HepG2 (cell line): ENCODE results near the gene REM2. TPM values are rescaled to one million over a fixed set of nuclear protein-coding genes. Genes with fewer than 3 reads are reported as not detected.

Experiments used
- AGO1 ChIP-seq: fragments of 200-400 bp; formaldehyde crosslinking; IDR thresholded peaks from 2 replicates; pipeline ENCODE4 v1.6.1; 2017; ENCODE audit warnings: mild to moderate bottlenecking, low read depth, low read length, moderate library complexity; ENCODE audit not compliant: poor library complexity, severe bottlenecking
- CREM ChIP-seq, 2 experiments: sonication (generic) in 1 of 2; formaldehyde crosslinking in 1 of 2; IDR thresholded peaks; 2 replicates each; pipeline versions ENCODE4 v1.4.0 to v1.6.1; 2016 to 2020; ENCODE audit warnings: antibody characterized with exemption in 1 of 2, mild to moderate bottlenecking in 1 of 2, missing genetic modification reagents in 1 of 2
- FLYWCH1 ChIP-seq: sonication (generic); formaldehyde crosslinking; IDR thresholded peaks from 2 replicates; pipeline ENCODE4 v1.8.1; 2023; ENCODE audit warnings: mild to moderate bottlenecking, missing genetic modification reagents
- HNRNPLL ChIP-seq: fragments of 200-400 bp; formaldehyde crosslinking; IDR thresholded peaks from 2 replicates; pipeline ENCODE4 v1.6.1; 2017; ENCODE audit warnings: mild to moderate bottlenecking, low read depth, low read length; ENCODE audit not compliant: poor library complexity, severe bottlenecking
- JUNB ChIP-seq: sonication (generic); formaldehyde crosslinking; IDR thresholded peaks from 2 replicates; pipeline ENCODE4 v1.8.0; 2022; ENCODE audit warnings: missing genetic modification reagents, mild to moderate bottlenecking, borderline replicate concordance
- NR1H2 ChIP-seq: sonication (generic); formaldehyde crosslinking; IDR thresholded peaks from 2 replicates; pipeline ENCODE4 v1.8.1; 2022; ENCODE audit warnings: low read depth, missing genetic modification reagents, borderline replicate concordance
- POLR2AphosphoS5 ChIP-seq: IDR thresholded peaks from 2 replicates; pipeline ENCODE4 v1.6.1; 2012; ENCODE audit warnings: low read depth, low read length
- U2AF1 ChIP-seq: fragments of 200-400 bp; formaldehyde crosslinking; optimal IDR thresholded peaks from 2 replicates; pipeline ENCODE3; 2017; ENCODE audit warnings: mild to moderate bottlenecking, low read depth, low read length
- ZBTB20 ChIP-seq: sonication (generic); formaldehyde crosslinking; IDR thresholded peaks from 2 replicates; pipeline ENCODE4 v1.8.1; 2023; ENCODE audit warnings: missing genetic modification reagents, low read depth, mild to moderate bottlenecking, borderline replicate concordance
- ZNF101 ChIP-seq: sonication (generic); formaldehyde crosslinking; IDR thresholded peaks from 2 replicates; pipeline ENCODE4 v1.4.0; 2020; ENCODE audit warnings: mild to moderate bottlenecking, low read depth, missing genetic modification reagents, borderline replicate concordance
- ZNF292 ChIP-seq: sonication (generic); formaldehyde crosslinking; IDR thresholded peaks from 2 replicates; pipeline ENCODE4 v1.8.1; 2022; ENCODE audit warnings: mild to moderate bottlenecking, low read depth, missing genetic modification reagents, borderline replicate concordance
- ZNF354B ChIP-seq: sonication (generic); formaldehyde crosslinking; IDR thresholded peaks from 2 replicates; pipeline ENCODE4 v1.8.0; 2022; ENCODE audit warnings: mild to moderate bottlenecking, missing genetic modification reagents
- ZNF616 ChIP-seq: sonication (generic); formaldehyde crosslinking; IDR thresholded peaks from 2 replicates; pipeline ENCODE4 v1.5.0; 2020; ENCODE audit warnings: low read depth, mild to moderate bottlenecking, missing genetic modification reagents
- polyA plus RNA-seq, 8 experiments: library from polyadenylated mRNA; depleted of rRNA in 3 of 8; stranded (reverse) in 7 of 8; unstranded in 1 of 8; fragments of >200 nt; fragmentation: Illumina TruSeq in 4 of 8; extraction: Trizol in 4 of 8; gene quantifications; 2 replicates each; pipeline versions ENCODE4 v1.2.1 to v1.2.3, GENCODE V29; 2011 to 2016; ENCODE audit warnings: low read depth in 4 of 8, missing spikeins in 1 of 8, mixed read lengths in 1 of 8; ENCODE audit not compliant: insufficient read depth in 1 of 8
- total RNA-seq, 5 experiments: library from RNA; depleted of rRNA; stranded (reverse); fragments of >200 nt; fragmentation: Illumina TruSeq; extraction: Trizol; gene quantifications; 2 replicates each; pipeline ENCODE4 v1.2.3, GENCODE V29; 2016; ENCODE audit warnings: low read depth in 1 of 5
- TF ChIP-seq, protein P1 (sequence below): sonication (generic); formaldehyde crosslinking; IDR thresholded peaks from 2 replicates; pipeline ENCODE4 v1.4.0; 2020; ENCODE audit warnings: missing genetic modification reagents, borderline replicate concordance
- TF ChIP-seq, protein P2 (sequence below): sonication (generic); formaldehyde crosslinking; IDR thresholded peaks from 2 replicates; pipeline ENCODE4 v1.4.0; 2020; ENCODE audit warnings: missing genetic modification reagents, borderline replicate concordance
- TF ChIP-seq, protein P3 (sequence below): sonication (generic); formaldehyde crosslinking; IDR thresholded peaks from 2 replicates; pipeline ENCODE4 v1.5.0; 2020; ENCODE audit warnings: mild to moderate bottlenecking, missing genetic modification reagents
- TF ChIP-seq, protein P4 (sequence below): sonication (generic); formaldehyde crosslinking; IDR thresholded peaks from 2 replicates; pipeline ENCODE4 v1.4.0; 2020; ENCODE audit warnings: missing genetic modification reagents

REM2 gene
- total and polyA plus RNA-seq, 2 of the 13 experiments (the other 11 are each of a cell fraction or from before 2014, with no cell fraction given): 0.20 TPM; not detected in 1

DNA sequence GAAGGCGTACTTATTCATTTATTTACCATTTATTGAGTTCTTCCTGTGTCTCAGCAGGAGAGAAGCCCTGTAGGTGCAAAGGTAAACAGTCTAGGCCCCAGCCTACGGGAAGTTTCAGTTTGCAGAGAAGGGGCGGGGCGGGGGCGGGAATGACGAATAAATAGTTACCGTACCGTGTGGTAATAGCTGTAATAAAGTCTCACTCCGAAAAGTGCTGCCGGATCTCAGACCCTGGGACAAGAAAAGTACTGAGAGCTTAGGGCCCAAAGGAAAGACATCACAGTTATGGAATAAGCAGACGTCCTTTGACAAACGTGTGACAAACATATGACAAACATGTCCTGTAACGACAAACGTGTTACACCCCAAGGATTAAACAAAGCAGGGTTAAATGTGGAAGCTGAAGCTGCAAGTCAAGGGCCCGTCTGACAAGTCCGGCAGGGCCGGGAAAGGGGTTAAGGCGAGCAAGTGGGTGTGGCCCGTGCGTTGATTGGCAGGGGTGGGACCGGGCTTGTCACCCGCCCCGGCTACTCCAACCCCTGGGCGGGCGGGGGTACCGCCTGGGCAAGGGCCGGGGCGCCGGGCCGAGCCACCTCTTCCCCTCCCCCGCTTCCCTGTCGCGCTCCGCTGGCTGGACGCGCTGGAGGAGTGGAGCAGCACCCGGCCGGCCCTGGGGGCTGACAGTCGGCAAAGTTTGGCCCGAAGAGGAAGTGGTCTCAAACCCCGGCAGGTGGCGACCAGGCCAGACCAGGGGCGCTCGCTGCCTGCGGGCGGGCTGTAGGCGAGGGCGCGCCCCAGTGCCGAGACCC lies 11.6 kb upstream of the REM2 start, which contains the start of gene LRP10 (continued):
- TF ChIP-seq AGO1: peak; percentile 63
- TF ChIP-seq, protein P1, sequence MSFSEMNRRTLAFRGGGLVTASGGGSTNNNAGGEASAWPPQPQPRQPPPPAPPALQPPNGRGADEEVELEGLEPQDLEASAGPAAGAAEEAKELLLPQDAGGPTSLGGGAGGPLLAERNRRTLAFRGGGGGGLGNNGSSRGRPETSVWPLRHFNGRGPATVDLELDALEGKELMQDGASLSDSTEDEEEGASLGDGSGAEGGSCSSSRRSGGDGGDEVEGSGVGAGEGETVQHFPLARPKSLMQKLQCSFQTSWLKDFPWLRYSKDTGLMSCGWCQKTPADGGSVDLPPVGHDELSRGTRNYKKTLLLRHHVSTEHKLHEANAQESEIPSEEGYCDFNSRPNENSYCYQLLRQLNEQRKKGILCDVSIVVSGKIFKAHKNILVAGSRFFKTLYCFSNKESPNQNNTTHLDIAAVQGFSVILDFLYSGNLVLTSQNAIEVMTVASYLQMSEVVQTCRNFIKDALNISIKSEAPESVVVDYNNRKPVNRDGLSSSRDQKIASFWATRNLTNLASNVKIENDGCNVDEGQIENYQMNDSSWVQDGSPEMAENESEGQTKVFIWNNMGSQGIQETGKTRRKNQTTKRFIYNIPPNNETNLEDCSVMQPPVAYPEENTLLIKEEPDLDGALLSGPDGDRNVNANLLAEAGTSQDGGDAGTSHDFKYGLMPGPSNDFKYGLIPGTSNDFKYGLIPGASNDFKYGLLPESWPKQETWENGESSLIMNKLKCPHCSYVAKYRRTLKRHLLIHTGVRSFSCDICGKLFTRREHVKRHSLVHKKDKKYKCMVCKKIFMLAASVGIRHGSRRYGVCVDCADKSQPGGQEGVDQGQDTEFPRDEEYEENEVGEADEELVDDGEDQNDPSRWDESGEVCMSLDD: peak; percentile 91
- peak; percentile 80 for TF ChIP-seq POLR2AphosphoS5
- TF ChIP-seq NR1H2 (CRISPR knock-in tag): peak; percentile 63; the same call in 1 of the 2 replicates
- TF ChIP-seq ZNF354B: peak; percentile 96
- 0 out of 2 replicates have a peak, but pooled peaks have one; percentile 30 for TF ChIP-seq ZNF101 (CRISPR knock-in tag)
- peak; percentile 79 for TF ChIP-seq ZNF292 (CRISPR knock-in tag)
- TF ChIP-seq, protein P2, sequence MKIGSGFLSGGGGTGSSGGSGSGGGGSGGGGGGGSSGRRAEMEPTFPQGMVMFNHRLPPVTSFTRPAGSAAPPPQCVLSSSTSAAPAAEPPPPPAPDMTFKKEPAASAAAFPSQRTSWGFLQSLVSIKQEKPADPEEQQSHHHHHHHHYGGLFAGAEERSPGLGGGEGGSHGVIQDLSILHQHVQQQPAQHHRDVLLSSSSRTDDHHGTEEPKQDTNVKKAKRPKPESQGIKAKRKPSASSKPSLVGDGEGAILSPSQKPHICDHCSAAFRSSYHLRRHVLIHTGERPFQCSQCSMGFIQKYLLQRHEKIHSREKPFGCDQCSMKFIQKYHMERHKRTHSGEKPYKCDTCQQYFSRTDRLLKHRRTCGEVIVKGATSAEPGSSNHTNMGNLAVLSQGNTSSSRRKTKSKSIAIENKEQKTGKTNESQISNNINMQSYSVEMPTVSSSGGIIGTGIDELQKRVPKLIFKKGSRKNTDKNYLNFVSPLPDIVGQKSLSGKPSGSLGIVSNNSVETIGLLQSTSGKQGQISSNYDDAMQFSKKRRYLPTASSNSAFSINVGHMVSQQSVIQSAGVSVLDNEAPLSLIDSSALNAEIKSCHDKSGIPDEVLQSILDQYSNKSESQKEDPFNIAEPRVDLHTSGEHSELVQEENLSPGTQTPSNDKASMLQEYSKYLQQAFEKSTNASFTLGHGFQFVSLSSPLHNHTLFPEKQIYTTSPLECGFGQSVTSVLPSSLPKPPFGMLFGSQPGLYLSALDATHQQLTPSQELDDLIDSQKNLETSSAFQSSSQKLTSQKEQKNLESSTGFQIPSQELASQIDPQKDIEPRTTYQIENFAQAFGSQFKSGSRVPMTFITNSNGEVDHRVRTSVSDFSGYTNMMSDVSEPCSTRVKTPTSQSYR (CRISPR knock-in tag): peak; percentile 93
- TF ChIP-seq, protein P3, sequence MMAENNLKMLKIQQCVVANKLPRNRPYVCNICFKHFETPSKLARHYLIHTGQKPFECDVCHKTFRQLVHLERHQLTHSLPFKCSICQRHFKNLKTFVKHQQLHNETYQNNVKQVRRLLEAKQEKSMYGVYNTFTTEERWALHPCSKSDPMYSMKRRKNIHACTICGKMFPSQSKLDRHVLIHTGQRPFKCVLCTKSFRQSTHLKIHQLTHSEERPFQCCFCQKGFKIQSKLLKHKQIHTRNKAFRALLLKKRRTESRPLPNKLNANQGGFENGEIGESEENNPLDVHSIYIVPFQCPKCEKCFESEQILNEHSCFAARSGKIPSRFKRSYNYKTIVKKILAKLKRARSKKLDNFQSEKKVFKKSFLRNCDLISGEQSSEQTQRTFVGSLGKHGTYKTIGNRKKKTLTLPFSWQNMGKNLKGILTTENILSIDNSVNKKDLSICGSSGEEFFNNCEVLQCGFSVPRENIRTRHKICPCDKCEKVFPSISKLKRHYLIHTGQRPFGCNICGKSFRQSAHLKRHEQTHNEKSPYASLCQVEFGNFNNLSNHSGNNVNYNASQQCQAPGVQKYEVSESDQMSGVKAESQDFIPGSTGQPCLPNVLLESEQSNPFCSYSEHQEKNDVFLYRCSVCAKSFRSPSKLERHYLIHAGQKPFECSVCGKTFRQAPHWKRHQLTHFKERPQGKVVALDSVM (CRISPR knock-in tag): peak; percentile 65
- TF ChIP-seq, protein P4, sequence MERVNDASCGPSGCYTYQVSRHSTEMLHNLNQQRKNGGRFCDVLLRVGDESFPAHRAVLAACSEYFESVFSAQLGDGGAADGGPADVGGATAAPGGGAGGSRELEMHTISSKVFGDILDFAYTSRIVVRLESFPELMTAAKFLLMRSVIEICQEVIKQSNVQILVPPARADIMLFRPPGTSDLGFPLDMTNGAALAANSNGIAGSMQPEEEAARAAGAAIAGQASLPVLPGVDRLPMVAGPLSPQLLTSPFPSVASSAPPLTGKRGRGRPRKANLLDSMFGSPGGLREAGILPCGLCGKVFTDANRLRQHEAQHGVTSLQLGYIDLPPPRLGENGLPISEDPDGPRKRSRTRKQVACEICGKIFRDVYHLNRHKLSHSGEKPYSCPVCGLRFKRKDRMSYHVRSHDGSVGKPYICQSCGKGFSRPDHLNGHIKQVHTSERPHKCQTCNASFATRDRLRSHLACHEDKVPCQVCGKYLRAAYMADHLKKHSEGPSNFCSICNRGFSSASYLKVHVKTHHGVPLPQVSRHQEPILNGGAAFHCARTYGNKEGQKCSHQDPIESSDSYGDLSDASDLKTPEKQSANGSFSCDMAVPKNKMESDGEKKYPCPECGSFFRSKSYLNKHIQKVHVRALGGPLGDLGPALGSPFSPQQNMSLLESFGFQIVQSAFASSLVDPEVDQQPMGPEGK: peak; percentile 82
- TF ChIP-seq JUNB (CRISPR knock-in tag): no peak
- TF ChIP-seq FLYWCH1 (CRISPR knock-in tag): no peak
- peak; percentile 77; the same call in 1 of the 2 replicates for TF ChIP-seq ZNF616 (CRISPR knock-in tag)
- peak; percentile 77 for TF ChIP-seq U2AF1
- TF ChIP-seq CREM (IDR thresholded peaks at IDR 0.05): peak; percentile 83
- no peak for TF ChIP-seq CREM (CRISPR knock-in tag; IDR thresholded peaks at IDR 0.05)
- TF ChIP-seq HNRNPLL: peak; percentile 81
- TF ChIP-seq ZBTB20: no peak; the same call in 1 of the 2 replicates
